ENCODE measurements around the gene DPY19L1. TPM values are rescaled to one million over a fixed set of nuclear protein-coding genes. Genes with fewer than 3 reads are reported as not detected.
"Not testable (repeated sequence)": the region's sequence is repeated elsewhere in the genome, so short reads cannot be mapped to it uniquely, and the experiment has no call there.

The DPY19L1 gene
- total RNA-seq, 1 donor from 2014 or later = 46.4 TPM

- Histone ChIP-seq H4K20me1 (ENCODE audit: insufficient read depth, low read length) (no peaks in the 10 kb centered on the region), H3K79me2 (ENCODE audit: insufficient read depth, low read length) (no peaks in the 10 kb centered on the region), H3K9me3 (ENCODE audit: insufficient read depth, low read depth, low read length) (no peaks in the 10 kb centered on the region), H3K36me3 (ENCODE audit: insufficient read depth, low read length) (no peaks in the 10 kb centered on the region), H3K27me3 (ENCODE audit: insufficient read depth, low read length) (no peaks in the 10 kb centered on the region), H3K27ac (ENCODE audit: low read depth, low read length) (no peak overlapping the region), H2AFZ (ENCODE audit: low read depth, low read length) (no peak overlapping the region), H3K4me3 (ENCODE audit: insufficient read depth, low read depth, low read length) (no peak overlapping the region), H3K4me1 (ENCODE audit: insufficient read depth, low read length) (no peaks in the 10 kb centered on the region), H3K4me2 (ENCODE audit: low read length) (no peak overlapping the region), H3K9ac (ENCODE audit: low read length) (no peak overlapping the region)
- DNase-seq (ENCODE audit: low read depth) (no peak), FAIRE-seq (no peak)
- H3K27ac Mint-ChIP-seq (ENCODE audit: unreplicated experiment) = no peak overlapping the region
- no peaks in the 10 kb centered on the region for H3K4me1 Mint-ChIP-seq (ENCODE audit: low read depth, unreplicated experiment)
- peaks cover 21% of the 10 kb centered on the region for H3K36me3 Mint-ChIP-seq (ENCODE audit: low read depth, unreplicated experiment)
- H3K9me3 Mint-ChIP-seq (ENCODE audit: unreplicated experiment) = peaks cover 2% of the 10 kb centered on the region
- H3K4me3 Mint-ChIP-seq (ENCODE audit: unreplicated experiment) = no peak overlapping the region
- H3K27me3 Mint-ChIP-seq (ENCODE audit: low read depth, unreplicated experiment) = no peaks in the 10 kb centered on the region
- no peak for TF ChIP-seq EZH2 (IDR thresholded peaks at IDR 0.05; ENCODE audit: insufficient read depth, low read length)
- no peak for TF ChIP-seq CTCF (IDR thresholded peaks at IDR 0.05; ENCODE audit: insufficient read depth, low read depth, low read length)
Observed at GRCh38 chr7:34928560-34928959, 108.7 kb downstream of the DPY19L1 start.

- no peaks in the 10 kb centered on the region for H3K27me3 ChIP-seq (ENCODE audit: insufficient read depth, low read length)
- FAIRE-seq (peak; percentile 52), DNase-seq (ENCODE audit: low read depth) (no peak)
- H3K4me1 ChIP-seq (ENCODE audit: insufficient read depth, low read length) = no peaks in the 10 kb centered on the region
- peak; percentile 38 for TF ChIP-seq CTCF (IDR thresholded peaks at IDR 0.05; ENCODE audit: insufficient read depth, low read depth, low read length)
- no peak for TF ChIP-seq EZH2 (IDR thresholded peaks at IDR 0.05; ENCODE audit: insufficient read depth, low read length)
- H3K4me3 ChIP-seq (ENCODE audit: insufficient read depth, low read depth, low read length) = no peak overlapping the region
- no peaks in the 10 kb centered on the region for H3K4me1 Mint-ChIP-seq (ENCODE audit: low read depth, unreplicated experiment)
- H3K79me2 ChIP-seq (ENCODE audit: insufficient read depth, low read length) = no peaks in the 10 kb centered on the region
- H3K9ac ChIP-seq (ENCODE audit: low read length) = no peak overlapping the region
- no peak overlapping the region for H3K4me2 ChIP-seq (ENCODE audit: low read length)
- no peaks in the 10 kb centered on the region for H3K27me3 Mint-ChIP-seq (ENCODE audit: low read depth, unreplicated experiment)
- H3K36me3 ChIP-seq (ENCODE audit: insufficient read depth, low read length) = no peaks in the 10 kb centered on the region
- peaks cover 2% of the 10 kb centered on the region for H3K9me3 Mint-ChIP-seq (ENCODE audit: unreplicated experiment)
- no peak overlapping the region for H3K27ac ChIP-seq (ENCODE audit: low read depth, low read length)
- no peak overlapping the region for H2AFZ ChIP-seq (ENCODE audit: low read depth, low read length)
- H3K36me3 Mint-ChIP-seq (ENCODE audit: low read depth, unreplicated experiment) = peaks cover 16% of the 10 kb centered on the region
- no peaks in the 10 kb centered on the region for H3K9me3 ChIP-seq (ENCODE audit: insufficient read depth, low read depth, low read length)
- H3K4me3 Mint-ChIP-seq (ENCODE audit: unreplicated experiment) = no peak overlapping the region
- H4K20me1 ChIP-seq (ENCODE audit: insufficient read depth, low read length) = no peaks in the 10 kb centered on the region
- no peak overlapping the region for H3K27ac Mint-ChIP-seq (ENCODE audit: unreplicated experiment)
Observed at GRCh38 chr7:34928052-34928451, 109.2 kb downstream of the DPY19L1 start.

- H3K27me3 Mint-ChIP-seq (ENCODE audit: low read depth, unreplicated experiment); H3K36me3 Mint-ChIP-seq (ENCODE audit: low read depth, unreplicated experiment); H3K4me3 Mint-ChIP-seq (ENCODE audit: unreplicated experiment); H3K27ac ChIP-seq (ENCODE audit: low read depth, low read length); H3K4me1 ChIP-seq (ENCODE audit: insufficient read depth, low read length); H3K4me2 ChIP-seq (ENCODE audit: low read length); FAIRE-seq; DNase-seq (ENCODE audit: low read depth); H3K27ac Mint-ChIP-seq (ENCODE audit: unreplicated experiment); H3K9me3 ChIP-seq (ENCODE audit: insufficient read depth, low read depth, low read length); H3K27me3 ChIP-seq (ENCODE audit: insufficient read depth, low read length); H3K9ac ChIP-seq (ENCODE audit: low read length); H4K20me1 ChIP-seq (ENCODE audit: insufficient read depth, low read length); H2AFZ ChIP-seq (ENCODE audit: low read depth, low read length); H3K9me3 Mint-ChIP-seq (ENCODE audit: unreplicated experiment); H3K79me2 ChIP-seq (ENCODE audit: insufficient read depth, low read length); H3K4me1 Mint-ChIP-seq (ENCODE audit: low read depth, unreplicated experiment); H3K36me3 ChIP-seq (ENCODE audit: insufficient read depth, low read length); H3K4me3 ChIP-seq (ENCODE audit: insufficient read depth, low read depth, low read length): not testable (repeated sequence)
Observed at GRCh38 chr7:34920470-34920869, 116.8 kb downstream of the DPY19L1 start.

- H3K27me3 ChIP-seq (ENCODE audit: insufficient read depth, low read length); H3K9ac ChIP-seq (ENCODE audit: low read length); H3K36me3 Mint-ChIP-seq (ENCODE audit: low read depth, unreplicated experiment); H3K79me2 ChIP-seq (ENCODE audit: insufficient read depth, low read length); H3K9me3 ChIP-seq (ENCODE audit: insufficient read depth, low read depth, low read length); H3K9me3 Mint-ChIP-seq (ENCODE audit: unreplicated experiment); H3K4me1 ChIP-seq (ENCODE audit: insufficient read depth, low read length); H3K4me2 ChIP-seq (ENCODE audit: low read length); H2AFZ ChIP-seq (ENCODE audit: low read depth, low read length); H3K27ac Mint-ChIP-seq (ENCODE audit: unreplicated experiment); DNase-seq (ENCODE audit: low read depth); H3K27ac ChIP-seq (ENCODE audit: low read depth, low read length); H4K20me1 ChIP-seq (ENCODE audit: insufficient read depth, low read length); H3K4me3 Mint-ChIP-seq (ENCODE audit: unreplicated experiment); H3K4me1 Mint-ChIP-seq (ENCODE audit: low read depth, unreplicated experiment); H3K36me3 ChIP-seq (ENCODE audit: insufficient read depth, low read length); FAIRE-seq; H3K27me3 Mint-ChIP-seq (ENCODE audit: low read depth, unreplicated experiment); H3K4me3 ChIP-seq (ENCODE audit: insufficient read depth, low read depth, low read length): not testable (repeated sequence)
Observed at GRCh38 chr7:34919038-34919437, 118.2 kb downstream of the DPY19L1 start.

- H3K4me1 Mint-ChIP-seq (ENCODE audit: low read depth, unreplicated experiment); H3K4me2 ChIP-seq (ENCODE audit: low read length); DNase-seq (ENCODE audit: low read depth); H3K27ac Mint-ChIP-seq (ENCODE audit: unreplicated experiment); H3K4me3 ChIP-seq (ENCODE audit: insufficient read depth, low read depth, low read length); H3K79me2 ChIP-seq (ENCODE audit: insufficient read depth, low read length); H3K4me3 Mint-ChIP-seq (ENCODE audit: unreplicated experiment); H3K4me1 ChIP-seq (ENCODE audit: insufficient read depth, low read length); H3K27ac ChIP-seq (ENCODE audit: low read depth, low read length); H3K27me3 Mint-ChIP-seq (ENCODE audit: low read depth, unreplicated experiment); H3K9me3 ChIP-seq (ENCODE audit: insufficient read depth, low read depth, low read length); H3K36me3 ChIP-seq (ENCODE audit: insufficient read depth, low read length); H3K27me3 ChIP-seq (ENCODE audit: insufficient read depth, low read length); H4K20me1 ChIP-seq (ENCODE audit: insufficient read depth, low read length); H3K9me3 Mint-ChIP-seq (ENCODE audit: unreplicated experiment); FAIRE-seq; H2AFZ ChIP-seq (ENCODE audit: low read depth, low read length); H3K36me3 Mint-ChIP-seq (ENCODE audit: low read depth, unreplicated experiment); H3K9ac ChIP-seq (ENCODE audit: low read length): not testable (repeated sequence)
Observed at GRCh38 chr7:34918198-34918861, 119.0 kb downstream of the DPY19L1 start.

All from astrocyte (in vitro differentiated cells and primary cell).